WTC11 (cell line): ENCODE measurements around the gene PLCL2.
"Not testable (repeated sequence)": the region's sequence is repeated elsewhere in the genome, so short reads cannot be mapped to it uniquely, and the experiment has no call there.

Experiments
- CREM ChIP-seq: sonication (generic); formaldehyde crosslinking; IDR thresholded peaks from 2 replicates; pipeline ENCODE4 v1.8.1; 2022; ENCODE audit warnings: mild to moderate bottlenecking, missing genetic modification reagents, moderate library complexity
- CTCF ChIP-seq: fragments of 200-600 bp; IDR thresholded peaks from 2 replicates; pipeline ENCODE4 v1.8.0; 2022; ENCODE audit warnings: antibody characterized with exemption
- ESRRA ChIP-seq: sonication (generic); formaldehyde crosslinking; IDR thresholded peaks from 2 replicates; pipeline ENCODE4 v1.8.1; 2022; ENCODE audit warnings: mild to moderate bottlenecking, missing genetic modification reagents, borderline replicate concordance
- MAX ChIP-seq: sonication (generic); formaldehyde crosslinking; IDR thresholded peaks from 2 replicates; pipeline ENCODE4 v1.8.0; 2022; ENCODE audit warnings: mild to moderate bottlenecking, missing genetic modification reagents
- NFYB ChIP-seq: sonication (generic); formaldehyde crosslinking; conservative IDR thresholded peaks from 2 replicates; pipeline ENCODE4 v1.8.0; 2022; ENCODE audit warnings: low read depth, missing genetic modification reagents
- NR2C2 ChIP-seq: sonication (generic); formaldehyde crosslinking; IDR thresholded peaks from 2 replicates; pipeline ENCODE4 v1.8.0; 2022; ENCODE audit warnings: mild to moderate bottlenecking, missing genetic modification reagents
- PRDM15 ChIP-seq: sonication (generic); formaldehyde crosslinking; IDR thresholded peaks from 2 replicates; pipeline ENCODE4 v1.8.0; 2022; ENCODE audit warnings: missing genetic modification reagents
- ZNF281 ChIP-seq: sonication (generic); formaldehyde crosslinking; IDR thresholded peaks from 2 replicates; pipeline ENCODE4 v1.8.0; 2023; ENCODE audit warnings: mild to moderate bottlenecking, missing genetic modification reagents
- ZSCAN18 ChIP-seq: fragments of 250-450 bp; sonication (Bioruptor Pico); IDR thresholded peaks from 2 replicates; pipeline ENCODE4 v2.1.2; 2022; ENCODE audit warnings: mild to moderate bottlenecking, moderate library complexity

- not testable (repeated sequence) for TF ChIP-seq CTCF; ZSCAN18 (CRISPR knock-in tag); MAX (CRISPR knock-in tag); ZNF281 (CRISPR knock-in tag); PRDM15; CREM (CRISPR knock-in tag); NR2C2 (CRISPR knock-in tag); ESRRA (CRISPR knock-in tag); NFYB
Measured at GRCh38 chr3:16980526-16980925, 95.8 kb downstream of the PLCL2 start.
